Measurements from ENCODE around the gene RIC3.

GRCh38 chr11:8209208-8209807, 40.5 kb upstream of the RIC3 start:
- no peak for TF ChIP-seq YY1 (IDR thresholded peaks at IDR 0.05; ENCODE audit: low read depth, low read length)
- TF ChIP-seq CHD2 (IDR thresholded peaks at IDR 0.05; ENCODE audit: low read length) = no peak
- no peak for TF ChIP-seq NRF1 (IDR thresholded peaks at IDR 0.05; ENCODE audit: low read depth, low read length)
